HepG2 (cell line): ENCODE results near the gene FBXW8. TPM values are rescaled to one million over a fixed set of nuclear protein-coding genes. Genes with fewer than 3 reads are reported as not detected.

ENCODE experiments used
- ATAC-seq: fragments of 200-7000 bp; cut with Tn5 transposase; 3 replicates; pipeline ENCODE4 v1.9.1; 2020; ENCODE audit warnings: mild to moderate bottlenecking, moderate library complexity
- BruUV-seq: library from RNA; stranded (reverse); fragments of 400-500 nt; replicated peaks from 2 replicates; lab custom pipeline; 2021; lab: Mats Ljungman, UMichigan
- CTCF ChIA-PET: fragments of 300-600 bp; formaldehyde crosslinking; extraction: SDS; loops from one replicate; lab custom pipeline; 2021; ENCODE audit warnings: low total read pairs, inconsistent platforms, low intra/inter-chr PET ratio; lab: Yijun Ruan, JAX
- POLR2A ChIA-PET: fragments of 350-600 bp; sonication (Branson Sonifier 250); formaldehyde crosslinking; loops from one replicate; lab custom pipeline; 2020; ENCODE audit warnings: antibody characterized with exemption, inconsistent platforms; lab: Yijun Ruan, JAX
- DNase-seq: peaks from one replicate; pipeline ENCODE4 v3.0.0-alpha.2; 2015; ENCODE audit warnings: low spot score
- FAIRE-seq: peaks from 3 replicates; lab custom pipeline; 2011; peaks lifted over from hg19 to GRCh38; lab: Jason Lieb, UNC
- H2AFZ ChIP-seq: one replicate; pipeline ENCODE4 v1.6.1; 2011; ENCODE audit warnings: low read length, inconsistent platforms
- H3K27ac ChIP-seq: fragments of 300-600 bp; 3 replicates; pipeline ENCODE4 v1.8.0; 2011; ENCODE audit warnings: mixed run types, mild to moderate bottlenecking, mixed read lengths, low read length, inconsistent platforms; ENCODE audit not compliant: insufficient read depth; ENCODE audit errors: extremely low read length
- H3K27me3 ChIP-seq, 2 experiments: fragments of 200-600 bp in 1 of 2; 2 replicates in 1 of 2; 3 replicates in 1 of 2; pipeline versions ENCODE4 v1.6.0 to v1.8.0; 2011; ENCODE audit warnings: low read length in 2 of 2, mild to moderate bottlenecking in 2 of 2, moderate library complexity in 2 of 2, inconsistent platforms in 1 of 2; ENCODE audit not compliant: insufficient read depth in 2 of 2, control insufficient read depth in 1 of 2
- H3K36me3 ChIP-seq, 2 experiments: fragments of 200-600 bp in 1 of 2; replicated peaks in 1 of 2; 2 replicates in 1 of 2; 3 replicates in 1 of 2; pipeline versions ENCODE4 v1.5.1 to v1.8.0; 2011; ENCODE audit warnings: low read length in 2 of 2, inconsistent platforms in 1 of 2; ENCODE audit not compliant: insufficient read depth in 2 of 2, control insufficient read depth in 1 of 2
- H3K4me1 ChIP-seq: 2 replicates; pipeline ENCODE4 v1.5.1; 2012; ENCODE audit warnings: low read length, inconsistent platforms; ENCODE audit not compliant: insufficient read depth
- H3K4me2 ChIP-seq: 2 replicates; pipeline ENCODE4 v1.6.0; 2011; ENCODE audit warnings: low read depth, low read length, inconsistent platforms
- H3K4me3 ChIP-seq, 3 experiments: fragments of 200-600 bp in 1 of 3; sonication (generic), shearing (Covaris generic) in 1 of 3; replicated peaks in 1 of 3; 2 replicates each; pipeline ENCODE4 v1.5.1; 2011 to 2016; ENCODE audit warnings: low read length in 3 of 3, inconsistent platforms in 2 of 3, low read depth in 2 of 3, mild to moderate bottlenecking in 2 of 3, control low read depth in 1 of 3, mixed read lengths in 1 of 3; ENCODE audit not compliant: insufficient read depth in 1 of 3
- H3K79me2 ChIP-seq: one replicate; pipeline ENCODE4 v1.6.1; 2011; ENCODE audit warnings: low read length, inconsistent platforms; ENCODE audit not compliant: insufficient read depth
- H3K9ac ChIP-seq: 2 replicates; pipeline ENCODE4 v1.6.0; 2011; ENCODE audit warnings: mild to moderate bottlenecking, low read depth, low read length, inconsistent platforms; ENCODE audit not compliant: insufficient read depth
- H3K9me3 ChIP-seq: 2 replicates; pipeline ENCODE4 v1.5.1; 2012; ENCODE audit warnings: mild to moderate bottlenecking, low read length
- H4K20me1 ChIP-seq: 2 replicates; pipeline ENCODE4 v1.6.0; 2011; ENCODE audit warnings: inconsistent platforms, mild to moderate bottlenecking, low read length, moderate library complexity; ENCODE audit not compliant: insufficient read depth
- IKZF4 ChIP-seq: sonication (generic); formaldehyde crosslinking; IDR thresholded peaks from 2 replicates; pipeline ENCODE4 v1.5.1; 2020; ENCODE audit warnings: borderline replicate concordance, mild to moderate bottlenecking, low read depth, missing genetic modification reagents; ENCODE audit errors: not compliant biosample characterization
- NFYC ChIP-seq: IDR thresholded peaks from 2 replicates; pipeline ENCODE4 v1.6.1; 2016; ENCODE audit warnings: missing genetic modification reagents, missing compliant biosample characterization
- PAX8 ChIP-seq: sonication (generic); formaldehyde crosslinking; IDR thresholded peaks from 2 replicates; pipeline ENCODE4 v1.8.0; 2022; ENCODE audit warnings: mild to moderate bottlenecking, missing genetic modification reagents, borderline replicate concordance
- ZNF567 ChIP-seq: sonication (generic); formaldehyde crosslinking; IDR thresholded peaks from 2 replicates; pipeline ENCODE4 v1.8.1; 2023; ENCODE audit warnings: mild to moderate bottlenecking, missing genetic modification reagents, borderline replicate concordance
- WGBS: methylation state at CpG from one replicate; pipeline ENCODE4 v1.1.6; 2017; ENCODE audit warnings: low lambda C conversion rate; 5-methylcytosine and 5-hydroxymethylcytosine counted together
- in situ Hi-C: cut with HindIII; loops from 2 replicates; pipeline ENCODE4 v1.10.0; 2017; ENCODE audit warnings: low pct_unique_long_range_greater_than_20kb; ENCODE audit not compliant: extremely low pct_ligation_motif_present
- intact Hi-C: fragments of 100-400 bp; cut with micrococcal nuclease; formaldehyde crosslinking; loops from one replicate; pipeline ENCODE4 v1.10.0; 2022; ENCODE audit not compliant: unreplicated experiment
- polyA plus RNA-seq, 8 experiments: library from polyadenylated mRNA; depleted of rRNA in 3 of 8; stranded (reverse) in 7 of 8; unstranded in 1 of 8; fragments of >200 nt; fragmentation: Illumina TruSeq in 4 of 8; extraction: Trizol in 4 of 8; gene quantifications; 2 replicates each; pipeline versions ENCODE4 v1.2.1 to v1.2.3, GENCODE V29; 2011 to 2016; ENCODE audit warnings: low read depth in 4 of 8, missing spikeins in 1 of 8, mixed read lengths in 1 of 8; ENCODE audit not compliant: insufficient read depth in 1 of 8
- total RNA-seq, 5 experiments: library from RNA; depleted of rRNA; stranded (reverse); fragments of >200 nt; fragmentation: Illumina TruSeq; extraction: Trizol; gene quantifications; 2 replicates each; pipeline ENCODE4 v1.2.3, GENCODE V29; 2016; ENCODE audit warnings: low read depth in 1 of 5
- TF ChIP-seq, protein P1 (sequence below): sonication (generic); formaldehyde crosslinking; IDR thresholded peaks from 2 replicates; pipeline ENCODE4 v1.4.0; 2020; ENCODE audit warnings: mild to moderate bottlenecking, missing genetic modification reagents, borderline replicate concordance
- TF ChIP-seq, protein P2 (sequence below): sonication (generic); formaldehyde crosslinking; IDR thresholded peaks from 2 replicates; pipeline ENCODE4 v1.4.0; 2020; ENCODE audit warnings: missing genetic modification reagents

FBXW8 gene
- total and polyA plus RNA-seq, 2 of the 13 experiments (the other 11 are each of a cell fraction or from before 2014, with no cell fraction given), result 5.1 to 5.9 TPM

DNA sequence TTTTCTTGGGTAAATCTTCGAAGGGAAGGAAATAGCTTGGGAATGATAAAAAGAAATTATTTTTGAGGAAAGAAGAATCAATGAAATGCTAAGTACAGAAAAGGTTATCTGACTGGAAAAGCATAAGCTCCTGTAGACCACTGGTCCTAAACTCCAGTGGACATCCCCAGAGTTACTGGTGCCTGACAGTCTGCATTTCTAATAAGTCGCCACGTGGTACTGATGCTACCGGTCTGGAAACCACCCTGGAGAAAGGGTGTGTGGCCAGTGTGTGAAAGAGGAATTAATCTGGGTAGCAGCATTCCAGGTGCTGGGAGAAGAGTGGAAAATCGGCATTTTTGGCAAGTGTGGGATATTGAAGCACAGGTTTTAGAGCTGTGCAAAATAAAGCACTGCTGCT lies 73.3 kb downstream of the FBXW8 start:
- no peak for ATAC-seq
- Histone ChIP-seq H2AFZ (no peak overlapping the region), H3K27me3 (no peaks in the 10 kb centered on the region), H3K4me1 (no peaks in the 10 kb centered on the region), H4K20me1 (no peaks in the 10 kb centered on the region), H3K9me3 (no peaks in the 10 kb centered on the region), H3K4me2 (no peak overlapping the region)
- POLR2A ChIA-PET, result no interaction called here
- intact Hi-C loops, result no loop called here
- no peak for FAIRE-seq
- no TSS peak for BruUV-seq
- WGBS, result 52% methylated on average over 5 of the region's 5 CpGs
- DNase-seq, result no peak
- CTCF ChIA-PET, result no interaction called here
- in situ Hi-C loops, result no loop called here
- TF ChIP-seq, protein P1, sequence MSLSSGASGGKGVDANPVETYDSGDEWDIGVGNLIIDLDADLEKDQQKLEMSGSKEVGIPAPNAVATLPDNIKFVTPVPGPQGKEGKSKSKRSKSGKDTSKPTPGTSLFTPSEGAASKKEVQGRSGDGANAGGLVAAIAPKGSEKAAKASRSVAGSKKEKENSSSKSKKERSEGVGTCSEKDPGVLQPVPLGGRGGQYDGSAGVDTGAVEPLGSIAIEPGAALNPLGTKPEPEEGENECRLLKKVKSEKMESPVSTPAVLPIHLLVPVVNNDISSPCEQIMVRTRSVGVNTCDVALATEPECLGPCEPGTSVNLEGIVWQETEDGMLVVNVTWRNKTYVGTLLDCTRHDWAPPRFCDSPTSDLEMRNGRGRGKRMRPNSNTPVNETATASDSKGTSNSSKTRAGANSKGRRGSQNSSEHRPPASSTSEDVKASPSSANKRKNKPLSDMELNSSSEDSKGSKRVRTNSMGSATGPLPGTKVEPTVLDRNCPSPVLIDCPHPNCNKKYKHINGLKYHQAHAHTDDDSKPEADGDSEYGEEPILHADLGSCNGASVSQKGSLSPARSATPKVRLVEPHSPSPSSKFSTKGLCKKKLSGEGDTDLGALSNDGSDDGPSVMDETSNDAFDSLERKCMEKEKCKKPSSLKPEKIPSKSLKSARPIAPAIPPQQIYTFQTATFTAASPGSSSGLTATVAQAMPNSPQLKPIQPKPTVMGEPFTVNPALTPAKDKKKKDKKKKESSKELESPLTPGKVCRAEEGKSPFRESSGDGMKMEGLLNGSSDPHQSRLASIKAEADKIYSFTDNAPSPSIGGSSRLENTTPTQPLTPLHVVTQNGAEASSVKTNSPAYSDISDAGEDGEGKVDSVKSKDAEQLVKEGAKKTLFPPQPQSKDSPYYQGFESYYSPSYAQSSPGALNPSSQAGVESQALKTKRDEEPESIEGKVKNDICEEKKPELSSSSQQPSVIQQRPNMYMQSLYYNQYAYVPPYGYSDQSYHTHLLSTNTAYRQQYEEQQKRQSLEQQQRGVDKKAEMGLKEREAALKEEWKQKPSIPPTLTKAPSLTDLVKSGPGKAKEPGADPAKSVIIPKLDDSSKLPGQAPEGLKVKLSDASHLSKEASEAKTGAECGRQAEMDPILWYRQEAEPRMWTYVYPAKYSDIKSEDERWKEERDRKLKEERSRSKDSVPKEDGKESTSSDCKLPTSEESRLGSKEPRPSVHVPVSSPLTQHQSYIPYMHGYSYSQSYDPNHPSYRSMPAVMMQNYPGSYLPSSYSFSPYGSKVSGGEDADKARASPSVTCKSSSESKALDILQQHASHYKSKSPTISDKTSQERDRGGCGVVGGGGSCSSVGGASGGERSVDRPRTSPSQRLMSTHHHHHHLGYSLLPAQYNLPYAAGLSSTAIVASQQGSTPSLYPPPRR (CRISPR knock-in tag), result no peak
- TF ChIP-seq, protein P2, sequence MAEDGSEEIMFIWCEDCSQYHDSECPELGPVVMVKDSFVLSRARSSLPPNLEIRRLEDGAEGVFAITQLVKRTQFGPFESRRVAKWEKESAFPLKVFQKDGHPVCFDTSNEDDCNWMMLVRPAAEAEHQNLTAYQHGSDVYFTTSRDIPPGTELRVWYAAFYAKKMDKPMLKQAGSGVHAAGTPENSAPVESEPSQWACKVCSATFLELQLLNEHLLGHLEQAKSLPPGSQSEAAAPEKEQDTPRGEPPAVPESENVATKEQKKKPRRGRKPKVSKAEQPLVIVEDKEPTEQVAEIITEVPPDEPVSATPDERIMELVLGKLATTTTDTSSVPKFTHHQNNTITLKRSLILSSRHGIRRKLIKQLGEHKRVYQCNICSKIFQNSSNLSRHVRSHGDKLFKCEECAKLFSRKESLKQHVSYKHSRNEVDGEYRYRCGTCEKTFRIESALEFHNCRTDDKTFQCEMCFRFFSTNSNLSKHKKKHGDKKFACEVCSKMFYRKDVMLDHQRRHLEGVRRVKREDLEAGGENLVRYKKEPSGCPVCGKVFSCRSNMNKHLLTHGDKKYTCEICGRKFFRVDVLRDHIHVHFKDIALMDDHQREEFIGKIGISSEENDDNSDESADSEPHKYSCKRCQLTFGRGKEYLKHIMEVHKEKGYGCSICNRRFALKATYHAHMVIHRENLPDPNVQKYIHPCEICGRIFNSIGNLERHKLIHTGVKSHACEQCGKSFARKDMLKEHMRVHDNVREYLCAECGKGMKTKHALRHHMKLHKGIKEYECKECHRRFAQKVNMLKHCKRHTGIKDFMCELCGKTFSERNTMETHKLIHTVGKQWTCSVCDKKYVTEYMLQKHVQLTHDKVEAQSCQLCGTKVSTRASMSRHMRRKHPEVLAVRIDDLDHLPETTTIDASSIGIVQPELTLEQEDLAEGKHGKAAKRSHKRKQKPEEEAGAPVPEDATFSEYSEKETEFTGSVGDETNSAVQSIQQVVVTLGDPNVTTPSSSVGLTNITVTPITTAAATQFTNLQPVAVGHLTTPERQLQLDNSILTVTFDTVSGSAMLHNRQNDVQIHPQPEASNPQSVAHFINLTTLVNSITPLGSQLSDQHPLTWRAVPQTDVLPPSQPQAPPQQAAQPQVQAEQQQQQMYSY, result no peak
- TF ChIP-seq NFYC (CRISPR knock-in tag) (no peak), ZNF567 (CRISPR knock-in tag) (no peak), IKZF4 (CRISPR knock-in tag) (no peak), PAX8 (CRISPR knock-in tag) (no peak)
- TF ChIP-seq, all 625 proteins: peak for 0
- no peak overlapping the region for H3K4me3 ChIP-seq
- H3K36me3 ChIP-seq, result peaks cover 0 to 8% of the 10 kb centered on the region in 2 experiments; a peak in 2 of 5 replicates
- H3K9ac ChIP-seq, result no peak overlapping the region
- H3K79me2 ChIP-seq, result no peaks in the 10 kb centered on the region
- no peak overlapping the region for H3K27ac ChIP-seq
